DLD1 (cell line): Measurements from ENCODE around the gene VEPH1.

Experiments used
- in situ Hi-C: cut with HindIII; loops from 2 replicates; pipeline ENCODE4 v1.10.0; 2017; ENCODE audit warnings: low sequenced_read_pairs

VEPH1 gene

GRCh38 chr3:157233923-157234322, 269.3 kb downstream of the VEPH1 start:
- in situ Hi-C loops, result no loop called here

GRCh38 chr3:157232141-157232540, 271.1 kb downstream of the VEPH1 start:
- in situ Hi-C loops, result no loop called here

GRCh38 chr3:157231071-157231470, 272.1 kb downstream of the VEPH1 start:
- in situ Hi-C loops, result no loop called here

- in situ Hi-C loops, result no loop called here
Measured at GRCh38 chr3:157226173-157226847, 276.9 kb downstream of the VEPH1 start.

- in situ Hi-C loops, result no loop called here
Measured at GRCh38 chr3:157225001-157225400, 278.2 kb downstream of the VEPH1 start.

- in situ Hi-C loops, result no loop called here
Measured at GRCh38 chr3:157220883-157221282, 282.3 kb downstream of the VEPH1 start.

GRCh38 chr3:157220211-157220610, 283.0 kb downstream of the VEPH1 start:
- in situ Hi-C loops, result no loop called here

- in situ Hi-C loops, result no loop called here
Measured at GRCh38 chr3:157219215-157219614, 284.0 kb downstream of the VEPH1 start.
